ENCODE data around the gene BRPF1. TPM values are rescaled to one million over a fixed set of nuclear protein-coding genes. Genes with fewer than 3 reads are reported as not detected.

Gene BRPF1
- total RNA-seq, 1 donor from 2014 or later = 30.6 TPM

DNA sequence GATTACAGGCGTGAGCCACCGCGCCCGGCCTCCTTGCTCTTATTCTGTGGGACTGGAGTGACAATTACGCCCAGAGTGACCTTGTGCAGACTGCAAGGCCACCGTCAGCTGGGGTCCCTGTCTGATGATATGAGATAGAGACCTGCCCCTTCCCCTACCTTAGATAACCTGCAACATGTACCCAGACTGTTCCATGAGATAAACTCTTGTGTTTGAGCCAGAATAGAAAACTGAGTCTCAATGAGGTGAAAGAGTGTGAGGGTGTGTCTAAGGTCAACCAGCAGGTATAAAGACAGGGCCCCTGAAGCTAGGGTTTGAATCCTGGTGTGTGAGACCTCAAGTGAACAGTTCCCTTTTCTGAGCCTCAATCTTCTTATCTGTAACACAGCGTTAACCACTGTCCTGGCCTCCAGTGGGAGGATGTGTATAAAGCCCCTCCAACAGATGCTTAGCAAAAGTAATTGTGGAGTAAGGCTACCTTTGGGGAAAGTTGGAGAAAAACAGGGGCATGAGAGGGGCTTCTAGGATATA, 54.7 kb downstream of the BRPF1 start:
- Mint-ChIP-seq H3K27me3 (ENCODE audit: unreplicated experiment) (peaks cover 2% of the 10 kb centered on the region), H3K9me3 (ENCODE audit: unreplicated experiment) (no peaks in the 10 kb centered on the region), H3K4me3 (ENCODE audit: unreplicated experiment) (no peak overlapping the region), H3K36me3 (ENCODE audit: unreplicated experiment) (peaks cover 8% of the 10 kb centered on the region), H3K4me1 (ENCODE audit: low read depth, unreplicated experiment) (peaks cover 4% of the 10 kb centered on the region), H3K27ac (ENCODE audit: unreplicated experiment) (peak overlapping the region; percentile 38)
- no peak for DNase-seq
- TF ChIP-seq, protein P1, sequence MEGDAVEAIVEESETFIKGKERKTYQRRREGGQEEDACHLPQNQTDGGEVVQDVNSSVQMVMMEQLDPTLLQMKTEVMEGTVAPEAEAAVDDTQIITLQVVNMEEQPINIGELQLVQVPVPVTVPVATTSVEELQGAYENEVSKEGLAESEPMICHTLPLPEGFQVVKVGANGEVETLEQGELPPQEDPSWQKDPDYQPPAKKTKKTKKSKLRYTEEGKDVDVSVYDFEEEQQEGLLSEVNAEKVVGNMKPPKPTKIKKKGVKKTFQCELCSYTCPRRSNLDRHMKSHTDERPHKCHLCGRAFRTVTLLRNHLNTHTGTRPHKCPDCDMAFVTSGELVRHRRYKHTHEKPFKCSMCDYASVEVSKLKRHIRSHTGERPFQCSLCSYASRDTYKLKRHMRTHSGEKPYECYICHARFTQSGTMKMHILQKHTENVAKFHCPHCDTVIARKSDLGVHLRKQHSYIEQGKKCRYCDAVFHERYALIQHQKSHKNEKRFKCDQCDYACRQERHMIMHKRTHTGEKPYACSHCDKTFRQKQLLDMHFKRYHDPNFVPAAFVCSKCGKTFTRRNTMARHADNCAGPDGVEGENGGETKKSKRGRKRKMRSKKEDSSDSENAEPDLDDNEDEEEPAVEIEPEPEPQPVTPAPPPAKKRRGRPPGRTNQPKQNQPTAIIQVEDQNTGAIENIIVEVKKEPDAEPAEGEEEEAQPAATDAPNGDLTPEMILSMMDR (IDR thresholded peaks at IDR 0.05; ENCODE audit: partially characterized antibody, unreplicated experiment) = no peak

DNA sequence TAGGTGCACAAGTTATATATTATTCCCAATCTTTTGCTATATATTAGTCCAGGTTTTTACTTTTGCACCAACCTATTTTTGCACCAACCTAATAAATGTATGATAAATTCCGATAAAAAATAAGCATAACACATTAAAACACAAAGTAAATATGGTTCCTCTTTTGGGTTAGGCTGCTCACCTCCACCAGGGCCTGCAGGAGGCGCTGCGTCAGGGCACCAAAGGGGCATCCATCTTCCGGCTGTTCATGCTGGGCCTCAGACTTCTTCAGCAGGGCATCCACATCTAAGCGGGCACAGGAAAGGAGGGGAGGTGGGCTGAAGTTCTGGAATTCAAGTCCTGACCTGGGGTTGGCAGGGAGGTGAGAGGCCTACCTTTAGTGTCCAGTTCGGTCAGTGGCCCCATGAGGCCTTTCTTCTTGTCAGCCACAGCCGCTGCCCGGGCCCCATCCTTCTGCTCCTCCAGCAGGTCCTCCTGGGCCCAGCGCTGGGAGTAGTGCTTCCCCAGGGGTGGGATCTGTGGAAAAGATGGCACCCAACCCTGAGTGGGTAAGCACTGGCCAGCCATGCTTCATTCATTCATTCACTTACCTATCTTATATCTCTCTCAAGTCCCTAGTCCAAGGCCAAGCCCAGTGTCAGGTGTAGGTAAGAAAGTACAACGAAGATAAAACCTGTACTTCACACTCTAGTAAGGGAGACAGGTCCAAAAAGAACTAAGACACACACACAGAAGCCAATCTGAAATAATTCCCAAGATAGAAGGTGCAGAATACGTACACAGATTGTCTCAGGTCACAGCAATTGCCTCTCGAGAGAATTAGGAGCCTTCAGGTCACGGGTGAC, 55.5 kb downstream of the BRPF1 start:
- Mint-ChIP-seq H3K27ac (ENCODE audit: unreplicated experiment) (peak overlapping the region; percentile 17), H3K9me3 (ENCODE audit: unreplicated experiment) (peaks cover 3% of the 10 kb centered on the region), H3K36me3 (ENCODE audit: unreplicated experiment) (peaks cover 8% of the 10 kb centered on the region), H3K4me3 (ENCODE audit: unreplicated experiment) (no peak overlapping the region), H3K27me3 (ENCODE audit: unreplicated experiment) (peaks cover 2% of the 10 kb centered on the region), H3K4me1 (ENCODE audit: low read depth, unreplicated experiment) (peaks cover 6% of the 10 kb centered on the region)
- no peak for DNase-seq
- TF ChIP-seq, protein P1 (IDR thresholded peaks at IDR 0.05; ENCODE audit: partially characterized antibody, unreplicated experiment) = peak; percentile 49

DNA sequence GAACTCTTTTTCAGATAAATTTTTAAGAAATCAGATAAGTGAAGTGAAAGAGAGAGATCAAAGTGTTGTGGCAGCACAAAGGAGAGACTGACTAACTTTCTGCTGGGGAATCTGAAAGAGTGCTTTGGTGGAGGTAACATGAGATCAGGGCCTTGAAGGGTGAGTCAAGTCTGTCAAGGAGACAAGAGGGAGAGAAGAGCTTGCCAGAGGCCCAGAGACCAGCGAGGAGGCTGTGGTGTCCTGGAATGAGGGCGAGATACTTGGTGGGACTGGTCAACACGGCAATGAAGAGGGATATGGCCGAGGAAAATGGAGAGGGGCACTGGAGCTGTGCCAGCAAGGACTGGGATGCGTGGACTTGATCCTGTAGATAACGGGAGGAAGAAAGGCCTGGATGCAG, 56.2 kb downstream of the BRPF1 start:
- peaks cover 2% of the 10 kb centered on the region for H3K27me3 Mint-ChIP-seq (ENCODE audit: unreplicated experiment)
- H3K4me1 Mint-ChIP-seq (ENCODE audit: low read depth, unreplicated experiment) = peaks cover 6% of the 10 kb centered on the region
- peak overlapping the region; percentile 4 for H3K4me3 Mint-ChIP-seq (ENCODE audit: unreplicated experiment)
- H3K9me3 Mint-ChIP-seq (ENCODE audit: unreplicated experiment) = peaks cover 5% of the 10 kb centered on the region
- H3K27ac Mint-ChIP-seq (ENCODE audit: unreplicated experiment) = no peak overlapping the region
- DNase-seq = no peak
- H3K36me3 Mint-ChIP-seq (ENCODE audit: unreplicated experiment) = peaks cover 8% of the 10 kb centered on the region
- TF ChIP-seq, protein P1 (IDR thresholded peaks at IDR 0.05; ENCODE audit: partially characterized antibody, unreplicated experiment) = no peak

DNA sequence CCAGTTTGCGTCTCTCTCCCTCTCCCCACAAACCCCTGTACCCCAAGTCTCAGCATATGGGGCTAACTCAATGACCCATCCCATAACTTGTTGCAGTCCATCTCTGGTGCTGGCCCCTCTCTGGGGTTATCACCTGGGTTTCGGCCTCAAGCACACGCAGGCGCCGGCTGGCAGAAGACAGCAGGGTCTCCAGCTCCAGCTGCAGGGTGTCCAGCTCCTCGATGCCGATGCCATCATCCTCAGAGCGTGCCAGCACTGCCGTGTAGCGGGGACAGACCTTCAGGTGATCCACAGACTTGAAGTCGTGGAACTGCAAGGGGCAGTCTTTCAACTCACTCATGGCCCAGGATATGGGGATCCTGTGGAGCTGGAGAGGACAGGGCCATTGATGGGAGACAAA, 59.6 kb downstream of the BRPF1 start:
- TF ChIP-seq, protein P1 (IDR thresholded peaks at IDR 0.05; ENCODE audit: partially characterized antibody, unreplicated experiment) = no peak
- Mint-ChIP-seq H3K4me1 (ENCODE audit: low read depth, unreplicated experiment) (peaks cover 7% of the 10 kb centered on the region), H3K4me3 (ENCODE audit: unreplicated experiment) (peak overlapping the region; percentile 97), H3K9me3 (ENCODE audit: unreplicated experiment) (peaks cover 11% of the 10 kb centered on the region), H3K36me3 (ENCODE audit: unreplicated experiment) (peaks cover 8% of the 10 kb centered on the region), H3K27ac (ENCODE audit: unreplicated experiment) (no peak overlapping the region), H3K27me3 (ENCODE audit: unreplicated experiment) (peaks cover 11% of the 10 kb centered on the region)
- DNase-seq = no peak

All from glutamatergic neuron (in vitro differentiated cells).